Measurements from ENCODE around the gene ATG10.

The ATG10 gene

DNA sequence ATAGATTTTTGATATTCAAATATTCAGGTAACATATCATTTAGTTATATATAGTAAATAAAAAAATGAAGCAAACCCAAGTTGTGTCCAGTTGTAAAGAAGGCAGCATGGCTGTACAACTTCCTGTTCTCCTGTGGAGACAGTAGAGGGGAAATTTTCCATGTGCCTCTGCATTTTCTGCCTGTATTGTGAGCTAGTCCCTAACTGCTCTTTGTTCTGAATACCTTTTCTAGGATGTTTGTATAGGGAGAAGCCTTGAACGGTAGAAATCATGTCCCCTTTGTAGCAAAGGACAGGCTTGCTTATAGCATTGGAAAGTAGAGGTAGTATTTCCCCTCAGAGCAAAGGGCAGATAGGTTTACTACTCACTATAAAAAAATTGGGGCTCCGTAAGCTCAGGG lies 319.6 kb downstream of the ATG10 start:
- TF ChIP-seq, protein P1, sequence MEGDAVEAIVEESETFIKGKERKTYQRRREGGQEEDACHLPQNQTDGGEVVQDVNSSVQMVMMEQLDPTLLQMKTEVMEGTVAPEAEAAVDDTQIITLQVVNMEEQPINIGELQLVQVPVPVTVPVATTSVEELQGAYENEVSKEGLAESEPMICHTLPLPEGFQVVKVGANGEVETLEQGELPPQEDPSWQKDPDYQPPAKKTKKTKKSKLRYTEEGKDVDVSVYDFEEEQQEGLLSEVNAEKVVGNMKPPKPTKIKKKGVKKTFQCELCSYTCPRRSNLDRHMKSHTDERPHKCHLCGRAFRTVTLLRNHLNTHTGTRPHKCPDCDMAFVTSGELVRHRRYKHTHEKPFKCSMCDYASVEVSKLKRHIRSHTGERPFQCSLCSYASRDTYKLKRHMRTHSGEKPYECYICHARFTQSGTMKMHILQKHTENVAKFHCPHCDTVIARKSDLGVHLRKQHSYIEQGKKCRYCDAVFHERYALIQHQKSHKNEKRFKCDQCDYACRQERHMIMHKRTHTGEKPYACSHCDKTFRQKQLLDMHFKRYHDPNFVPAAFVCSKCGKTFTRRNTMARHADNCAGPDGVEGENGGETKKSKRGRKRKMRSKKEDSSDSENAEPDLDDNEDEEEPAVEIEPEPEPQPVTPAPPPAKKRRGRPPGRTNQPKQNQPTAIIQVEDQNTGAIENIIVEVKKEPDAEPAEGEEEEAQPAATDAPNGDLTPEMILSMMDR (IDR thresholded peaks at IDR 0.05; ENCODE audit: unreplicated experiment in 3 of 3), result no peak
- no peak overlapping the region for H3K4me3 Mint-ChIP-seq
- H3K36me3 Mint-ChIP-seq (ENCODE audit: low read depth), result no peaks in the 10 kb centered on the region
- no peak overlapping the region for H3K27ac Mint-ChIP-seq
- peaks cover 4% of the 10 kb centered on the region for H3K4me1 Mint-ChIP-seq
- H3K9me3 Mint-ChIP-seq, result no peaks in the 10 kb centered on the region
- no peaks in the 10 kb centered on the region for H3K27me3 Mint-ChIP-seq (ENCODE audit: low read depth)

DNA sequence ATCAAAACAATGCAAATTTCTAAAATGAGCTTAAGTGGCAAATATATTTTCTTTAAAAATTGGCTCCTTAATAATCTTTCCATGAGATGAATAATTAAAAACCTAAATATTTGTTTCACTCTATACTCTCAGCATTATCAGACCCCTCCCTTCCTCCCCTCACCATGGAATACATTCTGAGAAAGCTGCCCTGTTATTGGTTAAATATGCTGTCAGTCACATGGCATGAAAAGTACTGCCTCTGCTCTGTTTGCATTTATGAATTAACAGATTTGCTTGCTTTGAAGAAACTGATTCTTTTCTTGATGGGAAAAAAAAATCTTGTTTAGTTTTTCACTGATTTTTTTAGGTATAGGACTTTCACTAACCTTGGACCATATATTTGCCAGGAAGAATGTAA lies 323.3 kb downstream of the ATG10 start:
- TF ChIP-seq, protein P1 (IDR thresholded peaks at IDR 0.05; ENCODE audit: unreplicated experiment in 3 of 3), result no peak
- peaks cover 4% of the 10 kb centered on the region for H3K4me1 Mint-ChIP-seq
- H3K9me3 Mint-ChIP-seq, result no peaks in the 10 kb centered on the region
- no peak overlapping the region for H3K4me3 Mint-ChIP-seq
- no peak overlapping the region for H3K27ac Mint-ChIP-seq
- no peaks in the 10 kb centered on the region for H3K36me3 Mint-ChIP-seq (ENCODE audit: low read depth)
- H3K27me3 Mint-ChIP-seq (ENCODE audit: low read depth), result no peaks in the 10 kb centered on the region

DNA sequence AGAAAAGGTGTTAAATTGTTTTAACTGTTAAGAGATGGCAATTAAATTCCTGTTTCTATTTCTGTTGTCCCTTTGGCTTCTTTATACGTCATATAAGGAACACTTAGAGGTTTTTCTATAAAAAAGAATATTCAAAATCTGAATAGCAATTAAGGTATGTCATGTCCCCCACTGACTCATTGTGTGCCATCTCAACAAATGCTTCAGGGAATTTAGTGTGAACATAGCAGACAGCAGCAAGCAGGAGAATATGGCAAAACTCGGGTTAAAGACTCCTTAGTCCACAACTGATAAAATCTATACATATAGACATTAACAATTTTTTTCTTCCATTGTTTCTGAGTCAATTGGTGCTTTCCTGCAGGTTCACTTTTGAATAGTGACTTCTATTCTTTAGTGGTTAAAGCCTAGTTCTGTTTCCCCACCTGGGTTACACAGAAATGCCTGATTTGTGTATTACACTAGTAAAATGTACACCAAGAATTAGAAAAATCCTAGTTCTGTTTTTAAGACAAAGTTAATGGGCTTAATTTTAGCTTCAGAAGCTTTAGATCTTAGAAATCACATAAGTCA lies 324.2 kb downstream of the ATG10 start:
- no peak overlapping the region for H3K4me3 Mint-ChIP-seq
- TF ChIP-seq, protein P1 (IDR thresholded peaks at IDR 0.05; ENCODE audit: unreplicated experiment in 3 of 3), result no peak
- H3K27ac Mint-ChIP-seq, result no peak overlapping the region
- H3K9me3 Mint-ChIP-seq, result no peaks in the 10 kb centered on the region
- peaks cover 4% of the 10 kb centered on the region for H3K4me1 Mint-ChIP-seq
- H3K27me3 Mint-ChIP-seq (ENCODE audit: low read depth), result no peaks in the 10 kb centered on the region
- no peaks in the 10 kb centered on the region for H3K36me3 Mint-ChIP-seq (ENCODE audit: low read depth)

DNA sequence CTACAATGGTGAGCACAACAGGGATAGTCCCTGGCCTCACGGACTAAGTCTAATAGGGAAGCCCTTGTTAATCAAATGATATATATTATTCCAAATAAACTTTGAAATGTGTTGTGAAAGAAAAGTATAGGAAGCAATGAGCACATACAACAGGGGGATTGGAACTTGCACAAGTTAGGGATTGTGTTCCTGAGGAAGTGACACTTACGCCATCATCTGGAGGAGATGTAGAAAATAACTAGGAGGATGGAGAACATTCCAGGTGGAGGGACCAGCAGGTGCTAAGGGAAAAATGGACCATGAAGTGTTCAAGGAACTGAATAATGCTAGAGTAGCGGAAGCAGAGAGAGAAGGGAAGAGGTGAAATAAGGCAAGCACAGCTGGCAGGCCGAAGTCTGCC lies 325.1 kb downstream of the ATG10 start:
- Mint-ChIP-seq H3K27me3 (ENCODE audit: low read depth) (no peaks in the 10 kb centered on the region), H3K36me3 (ENCODE audit: low read depth) (no peaks in the 10 kb centered on the region), H3K4me1 (peaks cover 4% of the 10 kb centered on the region), H3K4me3 (no peak overlapping the region), H3K27ac (no peak overlapping the region), H3K9me3 (no peaks in the 10 kb centered on the region)
- TF ChIP-seq, protein P1 (IDR thresholded peaks at IDR 0.05; ENCODE audit: unreplicated experiment in 3 of 3), result no peak

DNA sequence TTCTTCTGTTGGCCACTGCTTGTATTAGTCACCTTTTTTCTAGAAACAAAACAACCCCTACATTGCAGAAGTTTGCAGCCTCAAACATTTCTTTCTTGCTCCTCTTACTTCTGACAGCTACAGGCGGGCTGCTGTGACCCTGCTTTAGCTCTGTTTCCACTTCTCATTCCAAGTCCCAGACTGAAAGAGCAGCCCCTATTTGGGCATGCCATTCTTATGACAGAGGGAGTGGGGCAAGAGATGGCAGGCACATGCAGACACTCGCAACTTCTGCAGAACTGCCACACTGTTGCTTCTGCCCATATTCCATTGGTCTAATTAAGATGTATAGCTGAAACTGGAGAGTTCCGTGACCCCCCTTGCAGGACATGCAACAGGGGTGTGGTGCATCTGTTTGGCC lies 325.9 kb downstream of the ATG10 start:
- Mint-ChIP-seq H3K9me3 (no peaks in the 10 kb centered on the region), H3K4me1 (peaks cover 4% of the 10 kb centered on the region), H3K36me3 (ENCODE audit: low read depth) (no peaks in the 10 kb centered on the region), H3K27me3 (ENCODE audit: low read depth) (no peaks in the 10 kb centered on the region), H3K27ac (no peak overlapping the region), H3K4me3 (no peak overlapping the region)
- TF ChIP-seq, protein P1 (IDR thresholded peaks at IDR 0.05; ENCODE audit: unreplicated experiment in 3 of 3), result no peak

DNA sequence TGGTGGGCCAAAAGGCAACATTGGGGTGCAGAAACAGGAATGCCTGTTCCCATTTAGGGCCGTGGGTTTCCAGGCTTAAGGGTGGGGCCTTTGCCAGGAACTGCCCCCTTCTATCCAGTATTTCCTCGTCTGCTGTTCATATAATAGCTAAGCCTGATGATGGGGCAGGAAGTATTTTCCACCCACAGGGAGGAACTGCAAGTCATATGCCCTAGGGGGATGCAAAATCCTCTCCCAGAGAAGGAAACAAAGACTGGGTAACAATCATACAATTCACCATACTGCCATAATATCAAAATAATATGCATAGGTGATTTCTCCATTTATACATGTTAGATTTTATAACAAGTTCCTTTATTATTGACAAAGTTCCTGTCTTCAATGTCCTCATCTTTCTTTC lies 326.8 kb downstream of the ATG10 start:
- no peak overlapping the region for H3K4me3 Mint-ChIP-seq
- no peak overlapping the region for H3K27ac Mint-ChIP-seq
- TF ChIP-seq, protein P1 (IDR thresholded peaks at IDR 0.05; ENCODE audit: unreplicated experiment in 3 of 3), result no peak
- H3K4me1 Mint-ChIP-seq, result peaks cover 4% of the 10 kb centered on the region
- no peaks in the 10 kb centered on the region for H3K36me3 Mint-ChIP-seq (ENCODE audit: low read depth)
- H3K9me3 Mint-ChIP-seq, result no peaks in the 10 kb centered on the region
- no peaks in the 10 kb centered on the region for H3K27me3 Mint-ChIP-seq (ENCODE audit: low read depth)
